Measurements from ENCODE around the gene SIM2.

Gene SIM2

DNA sequence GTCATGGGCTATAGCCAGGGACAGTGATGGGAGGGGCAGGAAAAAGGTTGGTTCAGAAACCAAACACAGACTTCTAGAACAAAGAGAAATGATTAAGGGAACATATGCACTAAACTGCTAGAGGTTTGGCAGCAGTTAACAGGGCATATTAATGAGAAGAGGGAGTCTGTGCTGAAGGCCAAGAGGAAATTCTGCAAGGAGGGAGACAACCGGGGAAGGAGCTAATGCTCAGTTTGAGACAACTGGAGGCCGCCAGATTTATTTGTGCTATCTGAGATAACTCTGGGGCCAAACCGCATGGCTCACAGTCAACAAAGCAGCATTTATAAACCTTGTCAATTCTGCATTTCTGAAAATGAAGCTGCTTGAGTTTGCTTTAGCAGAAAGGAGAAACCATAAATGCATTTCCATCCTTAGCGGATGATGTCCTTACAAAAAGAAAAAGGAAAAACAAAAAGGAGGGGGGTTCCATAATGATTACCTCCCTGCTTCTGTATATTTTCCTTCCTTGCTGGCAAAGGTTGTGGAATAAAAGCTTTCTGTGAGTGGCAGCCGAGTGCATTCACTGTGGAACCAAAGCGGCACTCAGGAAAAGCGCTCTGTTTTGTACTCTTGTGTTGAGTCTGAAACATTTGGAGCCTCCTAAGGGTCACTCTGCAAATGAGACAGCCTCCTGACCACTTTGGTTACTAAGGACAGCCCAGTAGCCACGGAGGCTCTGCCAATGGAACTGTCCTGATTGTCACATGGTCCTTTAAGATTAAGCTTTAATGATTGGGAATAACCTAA, 70.3 kb downstream of the SIM2 start:
- DNase-seq = no peak

DNA sequence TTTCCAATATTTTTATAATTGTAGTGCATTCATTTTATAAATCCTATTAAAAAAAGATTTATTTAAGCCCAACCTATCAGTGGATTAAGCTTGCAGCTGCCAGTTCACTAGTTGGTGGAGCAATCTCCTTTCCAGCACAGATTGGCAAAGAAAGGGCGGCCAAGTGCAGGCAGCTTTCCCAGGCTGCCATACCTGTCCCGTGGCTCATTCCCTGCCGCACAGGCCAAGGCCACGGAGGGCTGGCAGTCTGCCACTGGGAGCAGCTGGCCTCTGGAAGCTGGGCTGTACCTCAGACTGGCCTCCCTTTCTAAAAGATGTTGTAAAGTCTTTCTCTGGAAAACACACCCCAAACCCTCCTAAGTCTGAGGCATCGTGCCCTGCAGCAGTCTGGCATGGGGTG, 74.2 kb downstream of the SIM2 start:
- no peak for DNase-seq

DNA sequence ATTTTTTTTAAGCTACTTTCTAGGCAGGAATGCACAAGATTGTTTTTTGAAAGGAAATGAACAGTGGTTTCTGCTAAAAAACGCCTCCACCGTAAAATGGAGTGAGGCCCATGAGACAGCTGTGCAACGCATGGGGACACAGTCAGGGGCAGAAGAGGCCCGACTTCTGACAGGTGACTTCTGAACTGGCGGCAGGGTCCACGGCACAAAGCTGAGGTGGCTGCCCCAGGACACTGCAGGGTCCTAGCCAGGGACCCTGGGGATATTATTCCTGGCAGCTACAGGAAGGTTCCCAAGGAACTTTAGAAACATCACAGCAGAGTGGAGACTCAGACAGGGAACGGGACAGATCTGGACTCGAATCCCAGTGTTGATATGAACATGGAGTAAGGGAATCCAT, 75.1 kb downstream of the SIM2 start:
- no peak for DNase-seq

DNA sequence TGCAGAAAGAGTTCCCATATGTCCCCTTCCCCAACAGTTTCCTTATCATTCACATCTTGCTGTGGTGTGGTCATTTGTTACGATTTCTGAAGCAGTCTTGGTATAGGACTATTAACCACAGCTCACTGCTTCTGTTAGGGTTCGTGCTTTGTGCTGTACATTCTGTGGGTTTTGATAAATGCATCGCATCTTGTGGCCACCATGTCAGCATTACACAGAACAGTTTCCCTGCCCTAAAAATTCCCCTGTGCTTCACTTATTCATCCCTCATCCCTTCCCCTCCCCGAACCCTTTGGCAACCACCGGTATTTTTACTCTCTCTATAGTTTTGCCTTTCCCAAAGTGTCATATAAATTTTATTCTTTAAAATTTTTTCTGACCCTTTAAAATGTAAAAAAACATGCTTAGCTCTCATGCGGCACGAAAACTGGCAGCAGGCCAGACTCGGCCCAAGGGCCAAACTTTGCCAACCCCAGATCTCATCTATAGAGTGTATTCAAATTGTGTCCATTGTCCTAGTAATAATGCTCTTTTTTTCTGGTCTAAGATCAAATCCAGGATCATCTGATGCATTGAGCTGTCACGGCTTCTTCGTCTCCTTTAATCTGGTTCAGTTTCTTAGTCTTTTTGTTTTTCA, 78.2 kb downstream of the SIM2 start:
- DNase-seq = no peak

DNA sequence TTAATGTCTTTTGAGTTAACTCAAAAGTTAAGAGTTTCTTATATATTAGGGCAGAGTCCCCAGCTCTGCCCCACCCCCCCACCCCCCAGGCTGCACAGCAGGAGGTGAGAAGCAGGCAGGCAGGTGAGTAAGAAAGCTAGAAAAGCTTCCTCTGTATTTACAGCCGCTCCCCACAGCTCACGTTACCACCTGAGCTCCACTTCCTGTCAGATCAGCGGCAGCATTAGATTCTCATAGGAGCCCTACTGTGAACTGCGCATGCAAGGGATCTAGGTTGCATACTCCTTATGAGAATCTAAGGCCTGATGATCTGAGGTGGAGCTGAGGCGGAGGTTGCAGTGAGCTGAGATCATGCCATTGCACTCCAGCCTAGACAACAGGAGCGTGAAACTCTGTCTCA, 81.9 kb downstream of the SIM2 start:
- no peak for DNase-seq

DNA sequence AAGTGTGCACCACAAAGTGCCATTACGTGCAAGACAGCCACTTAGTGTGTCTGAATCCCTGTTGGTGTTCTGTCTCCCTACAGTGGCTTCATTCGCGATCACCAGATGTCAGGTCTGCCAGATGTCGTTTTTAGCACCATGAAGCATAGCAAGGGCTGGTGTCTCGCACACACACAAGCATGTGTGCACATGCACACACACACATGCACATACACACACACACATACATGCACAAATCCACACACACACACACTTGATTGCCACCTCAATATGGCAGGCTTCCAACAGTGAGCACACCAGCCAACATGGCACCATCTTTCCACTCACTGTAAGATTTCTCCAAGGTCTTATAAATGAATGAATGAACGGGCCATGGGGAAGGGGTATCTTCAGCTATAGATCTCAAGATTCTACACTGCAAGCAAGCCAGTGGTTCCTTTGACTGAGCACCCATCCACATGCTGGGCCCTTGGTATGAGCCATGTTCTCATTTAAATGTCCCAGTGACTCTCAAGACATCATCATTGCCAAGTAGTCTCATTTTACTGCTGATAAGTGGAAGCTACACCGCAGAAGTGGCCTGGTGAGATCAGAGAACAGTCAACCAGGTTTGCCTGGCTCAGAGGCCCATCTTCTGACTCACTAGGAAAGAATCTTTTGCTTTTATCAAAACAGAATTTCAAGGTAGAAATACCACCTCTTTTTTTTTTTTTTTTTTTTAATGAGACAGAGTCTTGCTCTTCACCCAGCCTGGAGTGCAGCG, 84.9 kb downstream of the SIM2 start:
- DNase-seq = no peak

DNA sequence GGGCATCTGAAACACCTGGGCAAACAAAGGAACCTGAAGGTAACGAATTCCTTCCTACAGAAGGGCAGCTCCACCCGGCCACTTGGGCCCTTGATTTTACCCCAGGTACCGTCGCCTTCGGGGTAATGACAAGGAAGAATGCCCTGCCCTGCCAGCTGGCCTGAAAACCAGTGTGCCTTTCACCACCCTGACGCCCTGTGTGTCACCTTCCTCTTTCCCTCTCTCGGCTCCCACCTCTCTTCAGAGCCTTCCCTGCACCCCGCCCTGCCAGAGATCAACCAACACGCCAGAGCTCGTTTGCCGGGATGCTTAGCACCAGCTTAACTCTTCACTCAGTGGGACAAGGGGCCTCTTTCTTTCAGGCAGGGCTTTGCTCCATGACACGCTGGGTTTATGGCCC, 86.0 kb downstream of the SIM2 start:
- no peak for DNase-seq

DNA sequence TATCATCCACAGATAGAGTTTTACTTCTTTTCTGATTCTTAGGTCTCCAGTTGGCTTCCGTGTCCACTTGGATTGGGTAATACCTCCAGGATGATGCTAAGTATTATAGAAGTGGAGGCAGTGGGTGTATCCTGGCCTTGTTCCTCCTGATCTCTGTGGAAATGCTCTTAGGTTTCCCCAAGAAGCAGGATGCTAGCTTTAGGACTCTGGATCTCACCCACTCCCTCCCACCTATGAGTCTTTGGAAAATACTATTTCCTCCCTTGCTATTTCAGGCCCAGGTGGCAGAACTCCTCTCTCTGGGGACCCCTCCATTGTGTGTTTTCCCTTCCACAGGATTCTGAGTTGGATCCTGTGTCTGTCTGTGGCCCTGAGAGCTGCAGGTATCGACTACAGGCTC, 86.7 kb downstream of the SIM2 start:
- DNase-seq = no peak

DNA sequence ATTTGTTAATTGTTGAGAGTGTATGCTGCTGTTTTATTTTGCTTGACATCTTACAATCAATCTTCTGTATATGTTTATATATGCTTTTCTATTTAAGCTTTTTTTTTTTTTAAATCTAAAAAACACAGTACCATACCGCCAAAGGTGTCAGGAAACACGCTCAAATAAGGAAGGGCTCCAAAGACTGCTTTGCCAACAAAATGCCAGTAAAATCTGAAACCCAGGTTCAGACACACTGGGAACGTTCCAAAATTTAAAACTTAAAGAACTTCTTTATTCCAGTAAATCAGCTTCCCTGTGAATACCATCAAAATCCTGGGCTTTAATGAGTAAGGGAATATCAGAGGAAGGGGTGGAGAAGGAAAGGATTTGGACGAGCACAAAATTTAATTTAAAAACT, 87.3 kb downstream of the SIM2 start:
- no peak for DNase-seq

DNA sequence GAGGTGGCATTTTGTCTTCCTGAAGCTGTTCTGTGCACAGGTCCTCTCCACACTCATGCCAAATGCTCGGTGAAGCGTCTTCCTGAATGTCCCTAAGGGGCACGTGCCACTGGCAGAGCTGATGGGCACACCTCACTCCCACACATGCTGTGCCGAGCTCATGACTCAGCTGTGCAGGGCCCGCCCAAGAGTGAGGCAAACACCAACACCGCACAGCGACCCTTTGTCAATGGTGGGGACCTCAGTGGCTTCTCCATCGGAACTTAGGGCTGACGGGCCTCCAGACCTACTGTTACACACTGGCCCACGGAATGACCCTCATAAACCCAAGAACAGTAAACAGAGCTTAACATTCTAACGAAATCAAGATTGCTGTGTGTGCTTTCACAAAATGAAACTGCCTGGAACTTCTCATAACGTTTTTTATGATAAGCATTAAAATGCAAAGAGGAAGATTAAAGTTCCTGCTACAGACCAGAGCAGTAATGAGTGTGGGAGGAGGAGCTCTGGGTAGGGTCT, 89.3 kb downstream of the SIM2 start:
- no peak for DNase-seq

DNA sequence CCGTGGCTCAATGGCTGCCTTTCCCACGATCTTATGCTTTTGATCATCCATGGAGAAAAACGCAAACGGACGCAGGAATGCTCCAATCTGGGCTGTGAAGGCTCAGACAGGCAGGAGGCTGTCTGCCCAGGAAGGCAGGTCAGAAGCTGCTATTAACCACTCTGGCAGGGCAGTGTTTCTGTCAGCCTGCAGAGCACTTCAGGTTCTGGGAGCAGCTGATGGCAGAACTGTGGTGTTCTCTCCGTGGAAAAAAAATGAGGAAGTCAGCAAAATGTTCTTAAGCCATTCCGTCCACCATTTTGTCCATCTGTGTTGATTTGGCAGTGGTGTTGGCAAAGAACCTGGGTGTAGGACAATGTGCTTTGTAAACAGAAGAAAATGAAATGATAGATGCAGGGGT, 91.7 kb downstream of the SIM2 start:
- DNase-seq = no peak

DNA sequence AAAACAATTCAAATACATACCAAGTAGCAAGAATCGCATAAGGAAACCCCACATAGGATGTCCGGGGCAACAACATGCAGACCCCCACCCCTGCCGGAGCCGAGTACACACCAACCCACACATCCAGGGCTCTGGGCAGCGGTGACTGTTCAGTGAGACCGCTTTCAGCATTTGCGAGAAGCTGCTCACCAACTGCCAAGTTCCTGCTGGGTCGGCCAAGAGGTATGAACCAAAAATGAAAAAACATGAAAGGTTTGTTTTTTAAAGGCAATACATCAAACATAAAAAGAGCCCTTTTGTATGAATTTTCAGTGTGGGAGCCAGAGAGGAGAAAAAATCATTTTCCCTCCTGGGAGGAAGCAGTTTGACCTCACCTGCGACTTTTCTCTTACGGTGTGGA, 92.3 kb downstream of the SIM2 start:
- no peak for DNase-seq

DNA sequence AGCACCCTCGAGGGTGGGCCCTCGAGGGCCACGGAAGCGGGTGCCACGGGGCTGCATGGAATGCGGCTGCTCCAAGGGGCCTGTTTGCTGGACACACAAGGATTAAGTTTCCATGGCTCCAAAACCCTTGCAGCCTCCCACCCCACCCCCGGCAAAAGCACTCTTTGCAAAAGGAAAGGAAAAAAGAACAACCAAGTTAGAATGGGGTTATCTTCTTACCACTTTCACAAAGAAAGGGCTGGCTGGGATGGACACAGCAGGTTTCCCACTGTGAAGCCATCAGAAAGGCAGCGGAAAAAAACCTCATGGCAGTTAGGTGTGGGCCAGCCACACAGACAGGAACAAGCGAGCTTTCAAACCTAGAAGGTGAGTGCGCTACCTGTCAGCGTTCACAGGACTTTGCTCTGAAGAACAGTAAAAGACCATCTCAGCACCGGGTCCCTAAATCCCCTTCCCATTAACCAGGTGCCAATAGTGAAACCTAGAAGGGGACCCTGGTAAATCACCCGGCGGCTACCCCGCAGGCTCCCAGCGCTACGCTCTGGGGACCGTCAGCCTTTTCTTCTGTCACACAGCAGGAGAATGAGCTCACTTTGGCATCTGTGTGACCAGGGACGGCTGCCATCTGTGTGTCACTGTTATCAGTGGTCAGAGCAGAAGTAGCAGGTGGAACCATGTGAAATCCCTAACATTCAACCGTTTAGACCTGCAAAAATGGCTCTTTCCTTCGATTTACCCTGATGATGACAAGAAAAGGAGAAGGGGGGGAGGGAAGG, 93.0 kb downstream of the SIM2 start:
- no peak for DNase-seq

DNA sequence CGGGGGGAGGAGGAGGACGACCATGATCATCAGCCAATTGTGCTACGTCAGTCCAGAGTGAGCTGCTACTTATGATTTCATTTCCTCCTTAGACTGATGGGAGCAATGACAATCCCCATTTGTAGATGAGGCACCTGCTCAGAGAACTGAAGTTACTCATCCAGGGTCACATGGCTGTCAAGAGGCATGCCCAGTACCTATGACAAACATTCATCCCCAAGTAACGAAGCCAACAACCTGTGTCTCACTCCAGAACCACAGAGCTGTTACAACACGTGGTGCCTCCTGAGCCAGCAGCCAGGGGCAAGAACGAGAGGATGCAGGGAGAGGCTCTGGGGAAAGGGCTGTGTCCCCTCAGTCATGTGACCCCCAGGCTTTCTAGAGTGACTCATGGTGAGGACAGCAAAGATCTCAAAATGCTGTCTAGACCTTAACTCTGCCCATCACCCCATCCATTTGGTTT, 93.6 kb downstream of the SIM2 start:
- no peak for DNase-seq

DNA sequence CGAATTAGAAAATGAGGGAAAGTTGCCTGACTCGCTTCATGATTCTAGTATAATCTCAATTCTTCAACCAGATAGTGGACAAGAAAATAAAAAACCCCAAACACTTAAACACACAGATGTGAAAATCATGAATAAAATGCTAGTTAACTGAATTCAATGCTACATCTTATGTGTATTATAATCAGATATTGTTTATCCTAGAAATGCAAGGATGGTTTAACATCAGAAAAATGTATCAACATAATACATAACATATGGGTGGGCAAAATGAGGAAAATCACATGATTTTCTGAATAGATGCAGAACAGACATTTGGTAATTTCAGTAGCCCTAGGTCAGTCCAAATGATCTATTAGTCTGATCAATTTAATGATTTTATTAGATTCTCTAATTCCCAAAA, 97.2 kb downstream of the SIM2 start:
- no peak for DNase-seq

DNA sequence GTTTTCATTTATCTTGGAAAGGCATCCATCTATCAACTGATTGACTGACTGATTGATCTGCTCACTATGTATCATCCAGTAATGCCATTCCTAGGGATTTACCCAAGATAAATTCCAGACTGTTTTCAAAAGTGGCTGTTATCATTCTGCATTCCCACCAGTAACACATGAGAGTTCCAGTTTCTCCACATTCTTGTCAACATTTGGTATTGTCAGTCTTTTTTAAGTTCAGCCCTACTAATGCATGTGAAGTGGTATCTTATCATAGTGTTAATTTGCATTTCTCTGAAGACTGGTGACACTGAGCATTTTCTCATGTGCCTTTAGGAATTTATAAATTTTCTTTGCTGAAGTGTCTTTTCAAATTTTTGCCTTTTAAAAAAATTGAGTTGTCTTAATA, 99.6 kb downstream of the SIM2 start:
- no peak for DNase-seq

All from suppressor macrophage (primary cell).